ENCODE results near the gene SIK3. TPM values are rescaled to one million over a fixed set of nuclear protein-coding genes. Genes with fewer than 3 reads are reported as not detected.

The SIK3 gene
- total RNA-seq = 10 to 100 TPM; 14.1 to 77.0 (median 40.7) TPM

DNA sequence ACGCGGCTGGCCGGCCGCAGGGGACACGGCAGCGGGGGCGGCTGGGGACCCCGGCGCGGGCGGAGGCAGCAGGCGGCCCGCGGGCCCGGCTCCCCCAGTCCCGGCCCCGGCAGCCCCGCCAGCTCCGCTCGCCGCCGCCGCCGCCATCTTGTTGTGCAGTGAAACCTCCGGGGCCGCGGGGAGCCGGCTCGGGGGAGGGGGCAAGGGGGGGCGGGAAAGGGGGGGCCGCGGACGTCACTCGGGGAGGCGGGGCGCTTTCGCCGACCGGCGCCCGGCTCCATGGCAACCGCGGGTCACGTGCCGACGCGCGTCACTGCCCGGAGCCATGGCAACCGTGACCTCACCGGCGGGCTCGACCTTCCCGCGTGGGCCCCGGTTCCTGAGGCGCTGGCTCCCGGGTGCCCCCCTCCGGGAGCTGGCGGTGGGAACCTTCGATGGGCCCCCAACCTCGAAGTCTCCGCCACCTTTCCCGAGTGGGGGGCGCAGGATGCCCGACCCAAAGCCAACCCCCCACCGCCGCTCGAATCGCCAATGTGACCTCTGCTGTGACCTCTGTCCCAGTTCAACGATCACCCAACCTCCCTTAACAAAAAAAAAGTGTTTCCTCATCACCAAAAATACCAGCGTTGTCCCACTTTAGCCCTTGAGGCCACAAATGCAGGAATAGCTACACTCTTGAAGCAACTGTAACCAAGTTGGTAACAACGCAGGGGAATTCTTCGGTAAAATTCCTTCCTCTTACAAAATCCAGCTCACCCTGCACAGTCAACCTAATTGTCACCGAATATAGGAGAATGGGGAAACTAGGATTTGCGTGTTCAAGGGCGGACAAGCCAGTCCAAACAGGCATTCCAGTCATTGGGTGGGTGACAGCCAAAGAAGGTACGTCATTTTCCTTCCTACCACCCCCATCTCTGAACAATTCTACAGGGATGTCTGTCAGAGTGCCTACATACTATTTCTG lies at the start of gene SIK3:
Gene SIK3 (minus strand): TSS at position 160 of the 964 bp plus-strand sequence. CDS start 13 bp downstream, at position 147.
- Histone ChIP-seq H3K4me3 (peak within 1 kb of the TSS; percentile 58 to 74), H3K4me1 (no peaks in the 10 kb centered on the region), H3K36me3 (no peaks in the 10 kb centered on the region), H3K27ac (peak within 1 kb of the TSS; percentile 97 to 99), H3K27me3 (no peaks in the 10 kb centered on the region), H3K9me3 (no peaks in the 10 kb centered on the region)
- intact Hi-C loops (cut with DNase I; ENCODE audit: low total_unique reads) = no loop called here
- DNase-seq = peak; percentile 92 to 95
- TF ChIP-seq, protein P1, sequence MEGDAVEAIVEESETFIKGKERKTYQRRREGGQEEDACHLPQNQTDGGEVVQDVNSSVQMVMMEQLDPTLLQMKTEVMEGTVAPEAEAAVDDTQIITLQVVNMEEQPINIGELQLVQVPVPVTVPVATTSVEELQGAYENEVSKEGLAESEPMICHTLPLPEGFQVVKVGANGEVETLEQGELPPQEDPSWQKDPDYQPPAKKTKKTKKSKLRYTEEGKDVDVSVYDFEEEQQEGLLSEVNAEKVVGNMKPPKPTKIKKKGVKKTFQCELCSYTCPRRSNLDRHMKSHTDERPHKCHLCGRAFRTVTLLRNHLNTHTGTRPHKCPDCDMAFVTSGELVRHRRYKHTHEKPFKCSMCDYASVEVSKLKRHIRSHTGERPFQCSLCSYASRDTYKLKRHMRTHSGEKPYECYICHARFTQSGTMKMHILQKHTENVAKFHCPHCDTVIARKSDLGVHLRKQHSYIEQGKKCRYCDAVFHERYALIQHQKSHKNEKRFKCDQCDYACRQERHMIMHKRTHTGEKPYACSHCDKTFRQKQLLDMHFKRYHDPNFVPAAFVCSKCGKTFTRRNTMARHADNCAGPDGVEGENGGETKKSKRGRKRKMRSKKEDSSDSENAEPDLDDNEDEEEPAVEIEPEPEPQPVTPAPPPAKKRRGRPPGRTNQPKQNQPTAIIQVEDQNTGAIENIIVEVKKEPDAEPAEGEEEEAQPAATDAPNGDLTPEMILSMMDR (IDR thresholded peaks at IDR 0.05) = peak; percentile 47 to 64 (median 55)
- TF ChIP-seq POLR2A (IDR thresholded peaks at IDR 0.05) = peak; percentile 64 to 81

DNA sequence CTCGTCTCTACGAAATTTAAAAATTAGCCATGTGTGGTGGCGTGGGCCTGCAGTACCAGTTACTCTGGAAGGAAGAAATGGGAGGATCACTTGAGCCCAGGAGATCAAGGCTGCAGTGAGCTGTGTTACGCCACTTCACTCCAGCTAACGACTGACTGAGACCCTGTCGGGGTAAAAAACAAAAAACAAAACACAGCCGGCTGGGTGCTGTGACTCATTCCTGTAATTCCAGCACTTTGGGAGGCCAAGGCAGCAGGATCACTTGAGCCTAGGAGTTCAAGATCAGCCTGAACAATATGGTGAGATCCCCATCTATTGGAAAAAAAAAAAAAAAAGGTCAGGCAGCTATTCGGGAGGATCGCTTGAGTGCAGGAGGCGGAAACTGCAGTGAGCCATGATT lies 48.3 kb upstream of the SIK3 start:
- Histone ChIP-seq H3K36me3 (no peaks in the 10 kb centered on the region), H3K9me3 (no peaks in the 10 kb centered on the region), H3K4me3 (peak overlapping the region in 1 of 2 donors; percentile 5), H3K27ac (peak overlapping the region; percentile 89 to 92), H3K4me1 (peaks cover 3 to 9% of the 10 kb centered on the region in 2 donors), H3K27me3 (no peaks in the 10 kb centered on the region)
- intact Hi-C loops (cut with DNase I; ENCODE audit: low total_unique reads) = no loop called here
- TF ChIP-seq, protein P1 (IDR thresholded peaks at IDR 0.05) = no peak
- no peak for TF ChIP-seq POLR2A (IDR thresholded peaks at IDR 0.05)
- no peak for DNase-seq

DNA sequence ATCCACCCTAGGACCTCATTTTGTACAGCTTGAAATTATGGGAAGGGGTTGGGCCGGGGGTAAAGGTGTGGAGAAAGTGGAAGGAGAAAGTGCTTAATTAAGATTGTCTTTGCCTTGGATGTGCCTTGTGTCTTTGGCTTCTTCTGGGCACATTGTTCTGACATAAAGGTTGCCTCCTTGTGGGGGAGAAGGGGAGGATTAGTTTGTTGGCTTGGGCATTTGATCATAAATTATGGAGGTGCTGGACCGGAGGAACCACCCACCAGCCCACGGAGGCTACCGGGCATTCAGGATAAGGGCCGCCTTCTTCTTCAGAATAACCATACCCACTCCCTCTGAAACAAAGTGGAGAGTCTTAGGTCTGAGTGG lies 47.1 kb upstream of the SIK3 start:
- intact Hi-C loops (cut with DNase I; ENCODE audit: low total_unique reads) = no loop called here
- H3K27me3 ChIP-seq = no peaks in the 10 kb centered on the region
- no peaks in the 10 kb centered on the region for H3K9me3 ChIP-seq
- no peaks in the 10 kb centered on the region for H3K36me3 ChIP-seq
- H3K4me1 ChIP-seq = peaks cover 0 to 9% of the 10 kb centered on the region in 2 donors
- H3K27ac ChIP-seq = peak overlapping the region; percentile 89 to 92
- H3K4me3 ChIP-seq = peak overlapping the region; percentile 81 to 91
- TF ChIP-seq, protein P1 (IDR thresholded peaks at IDR 0.05) = peak in 1 of 4 experiments; percentile 4
- TF ChIP-seq POLR2A (IDR thresholded peaks at IDR 0.05) = no peak
- DNase-seq = peak; percentile 34 to 56

DNA sequence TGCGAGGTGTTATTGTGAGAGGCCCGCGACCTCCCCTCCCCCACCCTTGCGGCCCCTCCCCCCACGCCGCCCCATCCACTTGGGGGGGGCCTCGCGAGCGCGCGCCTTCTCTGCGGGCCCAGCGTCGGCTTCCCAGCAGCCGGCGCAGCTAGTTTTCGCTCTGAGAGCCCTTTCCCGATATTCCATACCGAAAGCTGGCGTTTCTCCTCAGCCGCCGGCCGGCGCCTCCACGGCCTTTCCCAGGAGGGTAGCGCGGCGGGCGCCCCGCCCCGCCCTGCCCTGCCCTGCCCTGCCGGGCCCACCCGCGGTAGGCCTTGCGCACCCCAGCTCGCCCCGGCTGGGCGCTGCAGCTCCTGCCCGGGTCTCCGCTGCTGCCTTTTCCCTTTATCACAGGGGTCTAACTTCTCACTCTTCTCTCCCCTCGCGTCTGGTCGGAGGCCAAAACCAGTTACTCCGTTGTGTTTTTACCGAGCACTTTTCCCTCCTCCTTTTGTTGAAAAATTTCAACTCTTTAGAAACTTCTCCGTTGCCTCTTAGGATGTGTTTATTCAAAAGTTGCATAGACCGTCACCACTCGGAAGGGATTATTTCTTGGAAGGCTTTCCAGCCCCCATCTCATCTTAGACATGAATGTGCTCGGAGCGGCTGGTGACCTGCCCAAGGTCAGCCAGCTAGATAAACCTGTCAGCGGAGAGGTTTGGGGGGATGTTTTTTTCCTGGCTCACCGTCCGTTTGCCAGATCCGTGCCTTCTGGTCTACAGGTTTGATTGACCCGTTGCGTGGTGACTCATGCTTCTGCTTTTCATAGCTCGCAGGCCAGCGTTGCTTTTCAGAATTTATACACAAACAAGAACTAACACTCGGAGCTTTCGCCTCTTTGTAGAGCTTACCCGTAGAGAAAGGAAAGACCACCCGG lies 46.5 kb upstream of the SIK3 start:
- Histone ChIP-seq H3K4me1 (peaks cover 0 to 9% of the 10 kb centered on the region in 2 donors), H3K4me3 (peak overlapping the region; percentile 81 to 91), H3K27me3 (no peaks in the 10 kb centered on the region), H3K36me3 (no peaks in the 10 kb centered on the region), H3K9me3 (no peaks in the 10 kb centered on the region), H3K27ac (peak overlapping the region; percentile 89 to 92)
- TF ChIP-seq POLR2A (IDR thresholded peaks at IDR 0.05) = no peak
- TF ChIP-seq, protein P1 (IDR thresholded peaks at IDR 0.05) = no peak
- intact Hi-C loops (cut with DNase I; ENCODE audit: low total_unique reads) = no loop called here
- peak; percentile 59 to 71 for DNase-seq
